T1000 (cell line): Measurements from ENCODE around the gene PRDM16.

Experiments used
- DNase-seq: peaks from one replicate; lab custom pipeline; 2025; ENCODE audit warnings: mixed read lengths; lab: John Stamatoyannopoulos, UW

Gene PRDM16

GRCh38 chr1:3103967-3104677 lies 35.1 kb downstream of the PRDM16 start:
- DNase-seq, result no peak

GRCh38 chr1:3105167-3105863 lies 36.3 kb downstream of the PRDM16 start:
- no peak for DNase-seq

GRCh38 chr1:3106216-3106615 lies 37.2 kb downstream of the PRDM16 start:
- no peak for DNase-seq

- no peak for DNase-seq
Observed at GRCh38 chr1:3107201-3107600, 38.2 kb downstream of the PRDM16 start.

- DNase-seq, result no peak
Observed at GRCh38 chr1:3109355-3109754, 40.4 kb downstream of the PRDM16 start.

GRCh38 chr1:3111348-3112021 lies 42.5 kb downstream of the PRDM16 start:
- DNase-seq, result no peak

GRCh38 chr1:3112526-3112925 lies 43.5 kb downstream of the PRDM16 start:
- no peak for DNase-seq

- DNase-seq, result no peak
Observed at GRCh38 chr1:3113047-3113740, 44.2 kb downstream of the PRDM16 start.

GRCh38 chr1:3113741-3114056 lies 44.7 kb downstream of the PRDM16 start:
- no peak for DNase-seq

- no peak for DNase-seq
Observed at GRCh38 chr1:3114131-3114744, 45.2 kb downstream of the PRDM16 start.

- DNase-seq, result no peak
Observed at GRCh38 chr1:3114846-3115245, 45.8 kb downstream of the PRDM16 start.

- no peak for DNase-seq
Observed at GRCh38 chr1:3115275-3116149, 46.5 kb downstream of the PRDM16 start.

- DNase-seq, result no peak
Observed at GRCh38 chr1:3116150-3116510, 47.1 kb downstream of the PRDM16 start.

GRCh38 chr1:3116560-3116959 lies 47.6 kb downstream of the PRDM16 start:
- no peak for DNase-seq

GRCh38 chr1:3117879-3118278 lies 48.9 kb downstream of the PRDM16 start:
- no peak for DNase-seq

GRCh38 chr1:3119061-3119460 lies 50.1 kb downstream of the PRDM16 start:
- DNase-seq, result no peak

GRCh38 chr1:3119725-3120124 lies 50.7 kb downstream of the PRDM16 start:
- DNase-seq, result no peak

- DNase-seq, result no peak
Observed at GRCh38 chr1:3120140-3120539, 51.1 kb downstream of the PRDM16 start.

GRCh38 chr1:3120994-3121393 lies 52.0 kb downstream of the PRDM16 start:
- no peak for DNase-seq

GRCh38 chr1:3121401-3122210 lies 52.6 kb downstream of the PRDM16 start:
- DNase-seq, result no peak
